Measurements from ENCODE around the gene CATSPERB.
"Not testable (repeated sequence)": the region's sequence is repeated elsewhere in the genome, so short reads cannot be mapped to it uniquely, and the experiment has no call there.

Gene CATSPERB

GRCh38 chr14:91731986-91732385 lies at the start of gene CATSPERB:
Gene CATSPERB (minus strand): TSS chr14:91732086. CDS start chr14:91729479, 2,607 bp downstream.
- DNase-seq (ENCODE audit: low spot score) = no peak

DNA sequence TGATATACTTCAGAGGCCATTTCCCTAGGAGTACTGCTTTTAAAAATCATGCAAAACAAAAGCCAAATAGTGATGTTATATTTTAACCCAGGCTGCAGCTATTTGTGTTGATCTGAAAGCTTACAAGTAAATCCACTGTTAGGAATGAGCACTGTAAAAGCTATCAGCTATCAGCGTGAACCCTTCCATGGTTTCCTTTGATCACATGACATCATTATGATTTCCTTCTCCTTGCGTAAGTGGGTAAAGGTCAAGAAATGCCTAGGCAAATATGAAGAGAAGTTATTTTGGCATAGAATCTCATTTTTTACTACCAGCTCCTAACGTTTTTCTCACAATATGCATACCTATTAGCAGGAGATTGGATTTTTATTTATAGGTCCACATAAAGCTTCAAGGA lies 48.6 kb upstream of the CATSPERB start:
- peak; percentile 37 for DNase-seq (ENCODE audit: low spot score)

DNA sequence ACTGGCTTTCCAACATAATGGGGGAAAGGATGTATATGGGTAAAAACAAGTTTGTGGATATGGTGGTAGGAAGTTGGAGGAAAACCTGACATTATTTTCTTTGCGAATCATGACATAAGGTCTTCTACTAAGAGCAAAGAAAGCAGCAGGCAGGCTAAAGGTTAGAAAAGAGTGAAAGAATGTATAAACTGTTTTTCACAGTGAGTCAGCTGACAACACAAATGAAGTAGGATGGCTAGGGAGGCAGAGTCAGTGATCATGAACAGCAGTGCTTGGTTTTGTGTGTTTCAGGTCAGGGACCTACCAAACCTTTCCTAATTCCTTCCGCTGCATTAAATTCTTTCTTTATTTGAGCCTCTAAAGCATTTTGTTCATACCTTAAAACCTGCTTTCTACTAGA lies 46.3 kb upstream of the CATSPERB start:
- DNase-seq (ENCODE audit: low spot score) = no peak

DNA sequence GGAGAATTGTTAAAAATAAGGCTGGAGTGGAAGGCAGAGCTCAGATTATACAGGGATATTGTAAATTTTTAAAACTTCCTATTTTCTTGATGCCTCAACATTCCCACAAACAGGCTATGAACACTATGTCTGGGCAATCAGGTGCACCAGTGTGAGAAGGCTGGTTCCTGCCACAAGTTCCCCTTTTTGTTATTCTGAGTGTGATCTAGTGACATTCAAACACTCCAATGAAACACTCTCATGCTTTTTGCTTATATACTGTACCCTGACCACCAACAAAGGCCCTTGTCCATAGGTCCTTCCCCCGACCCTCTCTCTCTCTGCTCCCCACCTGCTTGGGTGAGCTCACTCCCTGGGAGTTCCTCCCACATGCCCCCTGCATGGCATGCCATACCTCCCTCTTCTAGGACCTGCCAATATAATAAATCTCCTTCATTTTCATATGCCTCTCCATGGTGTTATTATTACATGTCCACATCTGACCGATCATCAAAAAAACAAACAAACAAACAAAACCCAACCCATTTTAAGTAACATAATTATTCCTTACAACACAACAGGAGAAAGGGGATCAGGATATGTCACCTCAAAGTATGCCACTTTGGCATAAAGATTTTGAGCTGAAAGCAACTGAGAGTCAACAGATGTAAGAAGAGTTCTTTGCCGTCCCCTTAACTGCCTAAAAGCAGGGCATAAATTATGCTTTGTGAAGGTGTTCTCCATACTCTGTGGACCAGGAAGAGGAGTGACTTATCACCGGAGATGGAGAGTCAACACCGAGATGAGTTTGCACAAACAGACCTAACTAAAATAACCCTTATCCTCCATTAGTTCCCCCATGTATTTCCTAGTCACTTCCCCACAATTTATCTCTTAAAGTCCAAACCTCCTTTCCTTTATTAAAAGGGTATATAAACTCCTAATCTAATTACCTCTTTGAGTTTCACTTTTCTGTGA lies 42.5 kb upstream of the CATSPERB start:
- DNase-seq (ENCODE audit: low spot score) = no peak

- DNase-seq (ENCODE audit: low spot score) = no peak
Measured at GRCh38 chr14:91770185-91770584, 38.3 kb upstream of the CATSPERB start.

- no peak for DNase-seq (ENCODE audit: low spot score)
Measured at GRCh38 chr14:91755570-91756295, 23.8 kb upstream of the CATSPERB start.

DNA sequence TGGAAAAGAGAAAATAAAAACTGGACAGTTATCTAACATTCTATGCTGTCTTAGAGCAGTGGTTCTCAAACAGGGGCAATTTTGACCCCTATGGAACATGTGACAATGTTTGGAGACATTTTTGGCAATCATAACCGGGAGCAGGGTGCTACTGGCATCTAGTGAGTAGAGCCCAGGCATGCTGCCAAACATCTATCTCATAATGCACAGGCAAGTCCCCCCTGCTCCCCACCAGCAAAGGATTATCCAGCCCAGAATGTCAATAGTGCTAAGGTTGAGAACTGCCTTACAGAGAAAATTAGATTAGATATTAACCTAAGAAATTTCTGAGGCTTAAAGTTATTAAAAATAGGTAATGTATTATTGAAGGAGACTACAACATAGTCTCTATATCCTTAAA lies 22.9 kb upstream of the CATSPERB start:
- DNase-seq (ENCODE audit: low spot score) = no peak

GRCh38 chr14:91754185-91754584 lies 22.3 kb upstream of the CATSPERB start:
- DNase-seq (ENCODE audit: low spot score) = no peak

DNA sequence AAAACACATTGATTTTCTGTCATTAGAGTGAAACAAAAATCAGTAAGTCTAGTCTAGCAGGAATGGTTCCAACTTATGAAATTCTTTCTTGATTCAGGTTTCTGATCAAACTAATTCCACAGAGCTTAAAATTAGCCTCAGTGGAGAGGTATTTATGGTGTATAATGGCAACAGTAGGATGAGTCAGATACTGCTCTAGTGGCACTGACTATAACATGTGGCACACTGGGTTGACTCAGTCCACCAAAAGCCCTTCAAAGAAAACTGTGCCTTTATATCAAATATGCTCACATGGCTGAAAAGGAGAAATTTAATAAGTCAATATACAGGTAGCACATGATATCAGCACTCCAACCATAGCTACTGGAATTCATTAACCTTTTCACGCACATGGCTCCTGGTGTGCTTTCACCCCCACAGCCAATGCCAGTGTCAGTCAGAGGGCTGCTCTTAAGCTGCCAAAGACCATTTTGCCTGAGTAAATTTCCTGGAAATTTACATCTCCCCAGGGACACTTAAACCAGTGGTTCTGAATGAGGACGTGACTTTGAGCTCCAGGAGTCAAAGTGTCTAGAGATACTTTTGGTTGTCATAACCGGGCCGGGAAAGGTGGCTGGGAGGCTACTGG lies 21.7 kb upstream of the CATSPERB start:
- DNase-seq (ENCODE audit: low spot score) = no peak

- no peak for DNase-seq (ENCODE audit: low spot score)
Measured at GRCh38 chr14:91752961-91753360, 21.1 kb upstream of the CATSPERB start.

DNA sequence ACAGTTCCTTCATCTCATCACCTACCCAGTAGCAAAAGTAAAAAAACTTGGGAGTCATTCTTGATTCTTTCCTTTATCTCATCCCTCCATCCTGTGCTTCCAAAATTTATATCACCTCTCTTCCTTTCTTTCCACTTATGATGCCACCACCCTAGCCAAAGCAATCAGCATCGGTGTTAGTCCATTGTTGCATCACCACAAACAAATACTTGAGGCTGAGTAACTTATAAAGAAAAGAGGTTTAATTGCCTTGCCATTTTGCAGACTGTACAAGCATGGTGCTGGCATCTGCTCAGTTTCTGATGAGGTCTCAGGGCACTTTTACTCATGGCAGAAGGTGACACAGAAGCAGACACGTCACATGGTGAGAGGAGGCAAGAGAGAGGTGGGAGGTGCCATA lies 19.8 kb upstream of the CATSPERB start:
- DNase-seq (ENCODE audit: low spot score) = no peak

GRCh38 chr14:91750634-91751198 lies 18.8 kb upstream of the CATSPERB start:
- no peak for DNase-seq (ENCODE audit: low spot score)

DNA sequence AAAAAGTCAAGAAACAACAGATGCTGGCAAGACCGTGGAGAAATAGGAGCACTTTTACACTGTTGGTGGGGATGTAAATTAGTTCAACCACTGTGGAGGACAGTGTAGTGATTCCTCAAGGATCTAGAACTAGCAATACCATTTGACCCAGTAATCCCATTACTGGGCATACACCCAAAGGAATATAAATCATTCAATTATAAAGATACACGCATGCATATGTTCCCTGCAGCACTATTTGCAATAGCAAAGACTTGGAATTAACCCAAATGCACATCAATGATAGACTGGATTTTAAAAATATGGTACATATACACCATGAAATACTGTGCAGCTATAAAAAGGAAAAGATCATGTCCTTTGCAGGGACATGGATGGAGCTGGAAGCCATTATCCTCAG lies 18.0 kb upstream of the CATSPERB start:
- no peak for DNase-seq (ENCODE audit: low spot score)

- DNase-seq (ENCODE audit: low spot score) = no peak
Measured at GRCh38 chr14:91748049-91748448, 16.2 kb upstream of the CATSPERB start.

DNA sequence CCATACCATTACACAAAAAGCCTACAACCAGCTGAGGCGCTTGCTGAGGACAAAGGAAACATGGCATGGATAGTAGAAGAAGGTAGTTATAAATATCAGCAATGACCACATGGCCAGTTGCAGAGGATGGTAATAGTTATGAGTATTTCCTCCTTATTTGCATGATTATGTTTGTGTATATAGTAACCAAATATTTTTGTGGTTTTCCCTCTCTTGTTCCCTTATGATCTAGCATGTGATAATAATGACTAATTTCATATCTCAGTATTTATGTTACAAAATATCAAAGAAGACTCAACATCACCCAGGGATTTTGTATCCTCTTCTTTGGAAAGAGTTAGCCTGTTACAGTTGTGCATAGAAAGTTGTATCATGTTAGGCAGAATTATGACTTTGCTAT lies 13.5 kb upstream of the CATSPERB start:
- no peak for DNase-seq (ENCODE audit: low spot score)

- DNase-seq (ENCODE audit: low spot score) = peak; percentile 8
Measured at GRCh38 chr14:91744068-91744480, 12.2 kb upstream of the CATSPERB start.

DNA sequence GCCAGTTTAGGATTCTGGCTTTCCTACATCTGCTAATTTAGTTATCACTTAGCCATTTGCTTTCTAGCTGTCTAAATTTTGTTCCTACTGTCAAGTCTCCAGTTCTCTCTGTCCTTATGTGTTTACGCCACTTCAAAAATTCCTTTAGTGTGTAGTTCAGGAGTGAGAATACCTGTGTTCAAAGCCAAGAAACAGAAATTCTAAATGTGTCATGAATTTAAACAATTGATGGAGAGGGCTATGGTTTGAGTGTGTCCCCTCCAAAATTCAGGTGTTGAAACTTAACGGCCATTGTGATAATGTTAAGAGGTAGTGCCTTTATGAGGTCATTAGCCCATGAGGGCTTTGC lies 11.4 kb upstream of the CATSPERB start:
- no peak for DNase-seq (ENCODE audit: low spot score)

DNA sequence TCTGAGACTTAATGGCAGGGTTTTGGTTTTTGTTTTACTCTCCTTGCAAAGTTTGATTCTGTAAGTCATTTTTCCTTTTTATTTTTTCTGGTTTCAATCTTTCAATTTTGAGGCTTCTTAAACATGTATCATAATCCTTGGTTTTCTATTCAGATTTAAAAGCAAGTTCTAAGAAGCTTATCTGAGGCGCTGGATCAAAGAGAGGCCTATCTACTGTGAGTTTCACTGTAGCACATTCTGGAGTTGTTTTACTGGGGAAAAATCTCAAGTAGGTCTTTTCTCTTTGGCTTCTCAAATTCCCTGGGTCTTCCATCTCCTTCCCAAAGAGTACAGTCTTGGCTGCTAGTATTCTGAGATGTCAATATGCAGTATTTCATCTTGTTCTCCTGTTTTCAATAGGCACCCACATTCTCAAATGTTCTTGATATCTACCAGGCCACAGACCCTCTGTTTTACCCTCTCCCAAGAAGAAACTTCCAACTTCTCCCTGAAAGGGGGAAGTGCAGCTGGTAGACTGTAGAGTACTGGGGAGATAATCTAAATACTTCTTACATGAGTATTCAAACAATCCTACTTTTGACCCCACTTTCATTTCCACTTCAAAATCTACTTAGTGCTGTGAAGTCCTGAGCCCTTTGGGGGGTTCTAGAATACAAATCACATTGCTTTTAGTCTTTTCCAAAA lies 10.9 kb upstream of the CATSPERB start:
- DNase-seq (ENCODE audit: low spot score) = no peak

GRCh38 chr14:91739867-91740266 lies 8.0 kb upstream of the CATSPERB start:
- not testable (repeated sequence) for DNase-seq (ENCODE audit: low spot score)

DNA sequence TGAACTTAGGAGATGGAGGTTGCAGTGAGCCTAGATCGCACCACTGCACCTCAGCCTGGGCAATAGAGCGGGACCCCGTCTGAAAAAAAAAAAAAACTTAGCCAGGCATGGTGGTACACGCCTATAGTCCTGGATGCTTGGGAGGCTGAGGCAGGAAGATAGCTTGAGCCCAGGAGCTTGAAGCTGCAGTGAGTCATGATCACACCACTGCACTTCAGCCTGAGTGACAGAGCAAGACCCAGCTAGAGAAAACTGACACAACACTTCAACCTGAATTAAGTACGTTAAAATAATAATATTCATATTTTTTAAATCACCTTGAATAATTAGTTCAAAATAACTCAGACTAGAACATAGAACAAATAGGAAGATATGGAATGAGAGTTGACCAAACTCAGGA lies 5.7 kb upstream of the CATSPERB start:
- no peak for DNase-seq (ENCODE audit: low spot score)

- DNase-seq (ENCODE audit: low spot score) = no peak
Measured at GRCh38 chr14:91732859-91733477, 1.1 kb upstream of the CATSPERB start.
